Gastroesophageal sphincter (tissue), 4 donors: Measurements from ENCODE around the gene ACAP3. TPM values are rescaled to one million over a fixed set of nuclear protein-coding genes. Genes with fewer than 3 reads are reported as not detected.

Source experiments
- ATAC-seq: fragments of 150-250 bp; one replicate; pipeline ENCODE4 v1.9.1; 2016; ENCODE audit warnings: mild to moderate bottlenecking, moderate library complexity
- H3K27ac ChIP-seq, 4 donors: fragments of 200-600 bp; sonication (generic) in 3 of 4; 1 replicate in 3 of 4; 2 replicates in 1 of 4; pipeline ENCODE4 v1.5.1; 2016 to 2019
- H3K27me3 ChIP-seq: fragments of 200-600 bp; sonication (generic); one replicate; pipeline ENCODE4 v1.5.1; 2019
- H3K36me3 ChIP-seq, 2 donors: fragments of 200-600 bp; sonication (generic); one replicate each; pipeline ENCODE4 v1.5.1; 2019; ENCODE audit warnings: control low read depth in 1 of 2
- H3K4me1 ChIP-seq, 3 donors: fragments of 200-600 bp; sonication (generic); 1 replicate in 2 of 3; 2 replicates in 1 of 3; pipeline ENCODE4 v1.5.1; 2016 to 2019; ENCODE audit warnings: control low read depth in 2 of 3
- H3K4me3 ChIP-seq, 2 donors: fragments of 200-600 bp; sonication (generic); one replicate each; pipeline ENCODE4 v1.5.1; 2019; ENCODE audit warnings: mild to moderate bottlenecking in 1 of 2, moderate library complexity in 1 of 2
- H3K9me3 ChIP-seq, 3 donors: fragments of 200-600 bp; sonication (generic); one replicate each; pipeline ENCODE4 v1.5.1; 2017 to 2019; ENCODE audit warnings: control low read depth in 2 of 3
- CTCF ChIP-seq, 4 experiments: fragments of 200-600 bp in 2 of 4; fragments of 450-650 bp in 2 of 4; sonication (generic) in 1 of 4; IDR thresholded peaks; one replicate each; pipeline ENCODE4 v1.5.1; 2017 to 2019; ENCODE audit warnings: antibody characterized with exemption in 4 of 4, mild to moderate bottlenecking in 2 of 4, moderate library complexity in 2 of 4
- EP300 ChIP-seq: sonication (generic); formaldehyde crosslinking; IDR thresholded peaks from one replicate; pipeline ENCODE4 v1.6.1; 2017; ENCODE audit warnings: antibody characterized with exemption, mild to moderate bottlenecking
- POLR2A ChIP-seq, 2 donors: fragments of 450-650 bp; IDR thresholded peaks; one replicate each; pipeline ENCODE4 v1.6.1; 2017; ENCODE audit warnings: antibody characterized with exemption in 2 of 2, mild to moderate bottlenecking in 2 of 2, moderate library complexity in 1 of 2
- POLR2AphosphoS5 ChIP-seq: sonication (generic); formaldehyde crosslinking; IDR thresholded peaks from one replicate; pipeline ENCODE4 v1.6.1; 2017; ENCODE audit warnings: antibody characterized with exemption
- WGBS, 2 donors: methylation state at CpG; one replicate each; pipeline ENCODE4 v1.1.5; 2018; ENCODE audit warnings: low coverage in 1 of 2; 5-methylcytosine and 5-hydroxymethylcytosine counted together
- total RNA-seq, 4 donors: library from RNA; depleted of rRNA; stranded (reverse); fragments of >200 nt; gene quantifications; one replicate each; pipeline ENCODE4 v1.1.0, GENCODE V29; 2016

ACAP3 gene
- total RNA-seq, 4 donors from 2014 or later: 35.6 to 74.7 (median 50.2) TPM

GRCh38 chr1:1313500-1314236 lies 5.9 kb upstream of the ACAP3 start:
- H3K27ac ChIP-seq: no peak overlapping the region
- no peak for ATAC-seq
- H3K9me3 ChIP-seq: no peaks in the 10 kb centered on the region
- H3K27me3 ChIP-seq: no peaks in the 10 kb centered on the region
- peaks cover under 1 to 62% (median 14%) of the 10 kb centered on the region in 3 donors for H3K4me1 ChIP-seq
- no CpG with 5 or more reads among the region's 37 CpGs for WGBS, 2 donors
- no peak for TF ChIP-seq POLR2AphosphoS5
- TF ChIP-seq POLR2A (IDR thresholded peaks at IDR 0.05): no peak
- no peak for TF ChIP-seq CTCF (IDR thresholded peaks at IDR 0.05)
- TF ChIP-seq EP300: no peak
- H3K36me3 ChIP-seq: peaks cover 0 to 75% of the 10 kb centered on the region in 2 donors
- no peak overlapping the region for H3K4me3 ChIP-seq

DNA sequence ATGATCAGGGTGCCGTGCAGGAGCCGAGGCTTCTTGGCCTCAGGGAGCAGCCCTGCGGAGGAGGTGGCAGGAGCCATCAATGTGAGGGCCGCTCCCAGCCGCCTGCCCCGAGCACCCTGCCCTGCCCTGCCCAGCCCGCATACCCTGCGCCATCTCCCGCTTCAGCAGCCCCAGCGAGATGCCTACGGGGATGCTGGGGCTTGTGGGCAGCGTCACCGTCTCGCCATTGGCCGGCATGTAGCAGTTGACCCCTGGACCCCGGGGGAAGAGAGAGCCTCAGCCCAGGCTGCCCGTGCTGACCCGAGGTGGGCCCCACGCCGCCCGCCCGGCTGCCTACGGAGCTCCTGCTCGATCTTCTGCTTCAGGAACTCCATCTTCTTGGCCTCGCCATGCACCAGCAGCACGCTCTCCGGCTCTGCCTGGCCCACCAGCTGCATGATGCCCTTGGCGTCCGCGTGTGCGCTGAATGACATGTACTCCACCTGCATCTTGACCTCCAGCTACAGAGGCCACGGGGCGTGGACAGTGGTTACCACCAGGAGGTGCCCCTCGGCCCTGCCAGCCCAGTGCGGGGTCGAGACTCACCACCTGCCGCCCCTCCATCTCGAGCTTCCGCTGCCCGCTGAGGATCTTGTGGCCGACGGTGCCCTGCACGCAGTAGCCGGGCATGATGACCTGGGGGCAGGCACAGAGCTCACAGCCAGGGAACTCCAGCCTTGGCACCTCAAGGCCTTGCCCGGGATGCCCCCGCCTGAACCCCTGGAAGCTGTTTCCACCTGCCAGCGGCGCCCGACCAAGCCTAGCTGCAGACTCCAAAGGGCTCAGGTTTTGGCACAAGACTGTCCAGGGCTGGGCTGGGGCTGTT lies 5.0 kb upstream of the ACAP3 start:
- no peak for ATAC-seq
- 93% methylated on average over 3 of the region's 49 CpGs; no CpG with 5 or more reads in 1 of the 2 donors for WGBS, 2 donors
- TF ChIP-seq EP300: no peak
- TF ChIP-seq POLR2AphosphoS5: no peak
- no peak for TF ChIP-seq POLR2A (IDR thresholded peaks at IDR 0.05)
- no peak for TF ChIP-seq CTCF (IDR thresholded peaks at IDR 0.05)

DNA sequence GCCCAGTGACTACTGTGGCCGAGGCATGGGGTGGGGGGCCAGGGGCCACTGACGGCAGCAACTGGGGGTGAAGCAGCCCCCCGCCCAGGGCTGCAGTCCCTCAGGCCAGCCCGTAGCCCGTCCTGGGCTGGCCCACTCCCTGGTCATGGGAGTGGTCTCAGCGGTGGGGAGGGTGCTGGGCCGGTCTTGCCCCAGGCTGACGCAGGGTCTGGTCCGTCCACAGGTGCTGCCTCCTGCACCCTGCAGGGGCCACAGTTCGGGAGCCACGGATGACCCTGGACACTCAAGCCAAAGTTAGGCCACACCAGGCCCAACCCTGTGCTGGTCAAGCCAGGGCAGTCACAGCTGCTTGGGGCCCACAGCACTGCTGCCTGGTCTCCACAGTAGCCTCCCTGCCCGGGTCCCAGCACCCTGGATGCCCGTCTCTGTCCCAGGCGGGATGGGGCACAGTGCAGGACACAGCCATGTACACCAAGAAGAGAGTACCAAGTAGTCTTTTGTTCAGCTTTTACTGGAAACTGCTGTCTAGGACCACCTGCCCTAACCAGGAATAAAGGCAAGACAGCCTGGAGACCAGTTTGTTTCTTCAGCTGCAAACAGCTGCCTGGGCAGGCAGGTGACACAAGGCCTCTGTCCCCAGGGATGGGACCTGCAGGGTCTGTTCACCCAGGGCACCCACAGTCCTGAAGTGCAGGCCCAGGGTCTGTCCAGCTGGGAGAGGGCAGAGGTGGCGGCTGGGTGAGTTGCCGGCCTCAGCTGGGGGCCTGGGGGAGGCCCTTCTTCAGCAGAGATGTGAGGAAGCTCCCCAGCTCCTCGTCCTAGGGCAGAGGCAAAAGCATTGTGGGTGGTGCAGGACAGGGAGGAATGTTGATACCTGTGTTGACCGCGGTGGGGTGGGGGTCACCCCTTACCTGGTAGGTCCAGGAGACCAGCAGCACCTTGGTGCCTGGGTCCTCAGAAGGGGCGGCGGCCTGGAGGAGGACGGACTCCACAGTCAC lies 3.7 kb upstream of the ACAP3 start:
- no peak overlapping the region for H3K4me3 ChIP-seq
- H3K4me1 ChIP-seq: peaks cover under 1 to 52% (median 12%) of the 10 kb centered on the region in 3 donors
- TF ChIP-seq CTCF (IDR thresholded peaks at IDR 0.05) (no peak), POLR2A (IDR thresholded peaks at IDR 0.05) (no peak), POLR2AphosphoS5 (no peak), EP300 (no peak)
- no CpG with 5 or more reads among the region's 22 CpGs for WGBS, 2 donors
- peaks cover 0 to 60% of the 10 kb centered on the region in 2 donors for H3K36me3 ChIP-seq
- peak overlapping the region in 3 of 4 donors; percentile 93 to 97 (median 95) for H3K27ac ChIP-seq
- no peaks in the 10 kb centered on the region for H3K9me3 ChIP-seq
- ATAC-seq: no peak
- no peaks in the 10 kb centered on the region for H3K27me3 ChIP-seq

More for the DNA sequence above, 5.0 kb upstream of the ACAP3 start:
- H3K9me3 ChIP-seq: no peaks in the 10 kb centered on the region
- H3K36me3 ChIP-seq: peaks cover 0 to 72% of the 10 kb centered on the region in 2 donors
- H3K27me3 ChIP-seq: no peaks in the 10 kb centered on the region
- H3K27ac ChIP-seq: no peak overlapping the region
- H3K4me1 ChIP-seq: peaks cover 0 to 54% (median 9%) of the 10 kb centered on the region in 3 donors
- H3K4me3 ChIP-seq: no peak overlapping the region

DNA sequence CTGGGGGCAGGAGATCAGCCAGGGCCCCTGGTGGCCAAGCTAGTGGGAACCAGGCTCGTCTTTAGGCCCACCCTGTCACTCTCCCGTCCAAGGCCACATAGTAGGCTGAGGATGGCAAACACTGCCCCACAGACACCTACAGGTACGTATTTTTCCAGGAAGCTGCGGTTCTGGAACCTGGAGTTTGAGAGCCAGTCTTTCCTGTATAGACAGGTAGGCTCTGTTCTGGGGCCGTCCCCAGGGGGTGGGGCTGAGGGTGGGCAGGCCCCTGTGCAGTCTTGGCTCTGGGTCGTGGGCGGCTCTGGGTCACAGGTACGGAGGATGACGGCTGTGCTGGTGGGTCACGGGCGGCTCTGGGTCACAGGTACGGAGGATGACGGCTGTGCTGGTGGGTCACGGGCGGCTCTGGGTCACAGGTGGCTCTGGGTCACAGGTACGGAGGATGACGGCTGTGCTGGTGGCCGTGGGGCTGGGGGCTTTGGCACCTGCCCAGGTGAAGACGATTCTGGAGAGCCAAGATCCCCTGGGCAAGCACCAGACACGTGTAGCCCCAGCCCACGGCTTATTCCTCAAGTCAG lies 2.8 kb upstream of the ACAP3 start:
- H3K36me3 ChIP-seq: peaks cover 0 to 58% of the 10 kb centered on the region in 2 donors
- no peak overlapping the region for H3K4me3 ChIP-seq
- TF ChIP-seq EP300 (no peak), POLR2AphosphoS5 (no peak), CTCF (IDR thresholded peaks at IDR 0.05) (no peak), POLR2A (IDR thresholded peaks at IDR 0.05) (no peak)
- no peak for ATAC-seq
- H3K27me3 ChIP-seq: no peaks in the 10 kb centered on the region
- peaks cover 2 to 53% (median 20%) of the 10 kb centered on the region in 3 donors for H3K4me1 ChIP-seq
- H3K9me3 ChIP-seq: no peaks in the 10 kb centered on the region
- no CpG with 5 or more reads among the region's 21 CpGs for WGBS, 2 donors
- peak overlapping the region in 3 of 4 donors; percentile 93 to 97 (median 95) for H3K27ac ChIP-seq
